Glutamatergic neuron (in vitro differentiated cells): Measurements from ENCODE around the gene ATF6B. TPM values are rescaled to one million over a fixed set of nuclear protein-coding genes. Genes with fewer than 3 reads are reported as not detected.
A peak's percentile ranks its signal among the peaks of the same experiment; 100 is the strongest.

ENCODE experiments used
- DNase-seq: peaks from one replicate; pipeline ENCODE4 v3.0.0; 2022
- H3K27ac Mint-ChIP-seq: one replicate; pipeline ENCODE4 v1.8.0; 2020; ENCODE audit warnings: mild to moderate bottlenecking, mixed read lengths, inconsistent platforms; ENCODE audit not compliant: unreplicated experiment
- H3K27me3 Mint-ChIP-seq: one replicate; pipeline ENCODE4 v1.8.0; 2020; ENCODE audit warnings: mild to moderate bottlenecking, moderate library complexity, mixed read lengths, inconsistent platforms; ENCODE audit not compliant: unreplicated experiment
- H3K36me3 Mint-ChIP-seq: one replicate; pipeline ENCODE4 v1.8.0; 2020; ENCODE audit warnings: mild to moderate bottlenecking, mixed read lengths, inconsistent platforms; ENCODE audit not compliant: unreplicated experiment
- H3K4me1 Mint-ChIP-seq: one replicate; pipeline ENCODE4 v1.8.0; 2020; ENCODE audit warnings: mild to moderate bottlenecking, low read depth, mixed read lengths, inconsistent platforms; ENCODE audit not compliant: unreplicated experiment
- H3K4me3 Mint-ChIP-seq: one replicate; pipeline ENCODE4 v1.8.0; 2020; ENCODE audit warnings: mild to moderate bottlenecking, mixed read lengths, inconsistent platforms; ENCODE audit not compliant: unreplicated experiment
- H3K9me3 Mint-ChIP-seq: one replicate; pipeline ENCODE4 v1.8.0; 2020; ENCODE audit warnings: mild to moderate bottlenecking, moderate library complexity, mixed read lengths, inconsistent platforms; ENCODE audit not compliant: unreplicated experiment
- CTCF ChIP-seq: fragments of 200-600 bp; sonication (generic); IDR thresholded peaks from one replicate; pipeline ENCODE4 v1.5.0; 2021; ENCODE audit not compliant: partially characterized antibody, unreplicated experiment
- total RNA-seq: library from RNA; stranded (reverse); fragmentation: NEBNext Ultra II Directional; extraction: Animal tissue kit (Norgen Biotek cat#: 25700); gene quantifications from one replicate; pipeline ENCODE4 v1.2.1, GENCODE V29; 2021; ENCODE audit not compliant: unreplicated experiment

The ATF6B gene
- total RNA-seq, 1 donor from 2014 or later = 79.5 TPM

GRCh38 chr6:32139590-32139989 lies 11.5 kb upstream of the ATF6B start:
- DNase-seq = no peak
- no peaks in the 10 kb centered on the region for H3K36me3 Mint-ChIP-seq
- peaks cover 14% of the 10 kb centered on the region for H3K27me3 Mint-ChIP-seq
- H3K4me1 Mint-ChIP-seq = no peaks in the 10 kb centered on the region
- TF ChIP-seq CTCF = no peak
- H3K4me3 Mint-ChIP-seq = no peak overlapping the region
- H3K9me3 Mint-ChIP-seq = no peaks in the 10 kb centered on the region
- no peak overlapping the region for H3K27ac Mint-ChIP-seq

GRCh38 chr6:32137454-32137853 lies 9.4 kb upstream of the ATF6B start:
- no peaks in the 10 kb centered on the region for H3K9me3 Mint-ChIP-seq
- no peak overlapping the region for H3K27ac Mint-ChIP-seq
- DNase-seq = no peak
- H3K36me3 Mint-ChIP-seq = no peaks in the 10 kb centered on the region
- no peak for TF ChIP-seq CTCF
- no peak overlapping the region for H3K4me3 Mint-ChIP-seq
- peaks cover 14% of the 10 kb centered on the region for H3K27me3 Mint-ChIP-seq
- no peaks in the 10 kb centered on the region for H3K4me1 Mint-ChIP-seq

GRCh38 chr6:32133786-32134185 lies 5.7 kb upstream of the ATF6B start:
- DNase-seq = no peak
- Mint-ChIP-seq H3K27ac (no peak overlapping the region), H3K27me3 (peaks cover 3% of the 10 kb centered on the region)

GRCh38 chr6:32132110-32132509 lies 4.1 kb upstream of the ATF6B start:
- Mint-ChIP-seq H3K27ac (no peak overlapping the region), H3K4me1 (peaks cover 11% of the 10 kb centered on the region), H3K36me3 (no peaks in the 10 kb centered on the region), H3K9me3 (peaks cover 8% of the 10 kb centered on the region), H3K27me3 (peaks cover 7% of the 10 kb centered on the region), H3K4me3 (no peak overlapping the region)
- DNase-seq = no peak
- no peak for TF ChIP-seq CTCF

More at GRCh38 chr6:32133786-32134185, 5.7 kb upstream of the ATF6B start:
- peaks cover 4% of the 10 kb centered on the region for H3K4me1 Mint-ChIP-seq
- H3K9me3 Mint-ChIP-seq = no peaks in the 10 kb centered on the region
- H3K36me3 Mint-ChIP-seq = no peaks in the 10 kb centered on the region
- no peak overlapping the region for H3K4me3 Mint-ChIP-seq
- TF ChIP-seq CTCF = no peak

GRCh38 chr6:32131439-32131948 lies 3.4 kb upstream of the ATF6B start:
- TF ChIP-seq CTCF = no peak
- Mint-ChIP-seq H3K27me3 (peaks cover 12% of the 10 kb centered on the region), H3K4me1 (peaks cover 15% of the 10 kb centered on the region), H3K36me3 (no peaks in the 10 kb centered on the region), H3K9me3 (peaks cover 10% of the 10 kb centered on the region), H3K4me3 (peak overlapping the region; percentile 59), H3K27ac (peak overlapping the region; percentile 66)
- no peak for DNase-seq
